Muscle layer of colon (tissue), 2 donors: Measurements from ENCODE around the gene NTNG2.

ENCODE experiments used
- H3K27ac ChIP-seq: one replicate; pipeline ENCODE4 v1.7.0; 2013; ENCODE audit warnings: low read depth, mild to moderate bottlenecking, low read length, moderate library complexity
- H3K27me3 ChIP-seq, 2 donors: one replicate each; pipeline ENCODE4 v1.7.0; 2013; ENCODE audit warnings: low read length in 2 of 2, mild to moderate bottlenecking in 2 of 2; ENCODE audit not compliant: insufficient read depth in 2 of 2, control insufficient read depth in 1 of 2
- H3K36me3 ChIP-seq: one replicate; pipeline ENCODE4 v1.7.0; 2013; ENCODE audit warnings: mild to moderate bottlenecking, low read length; ENCODE audit not compliant: insufficient read depth
- H3K4me1 ChIP-seq: one replicate; pipeline ENCODE4 v1.7.0; 2013; ENCODE audit warnings: mild to moderate bottlenecking, low read length; ENCODE audit not compliant: insufficient read depth
- H3K4me3 ChIP-seq, 2 donors: one replicate each; pipeline ENCODE4 v1.7.0; 2013; ENCODE audit warnings: low read length in 2 of 2, low read depth in 1 of 2, mild to moderate bottlenecking in 1 of 2, moderate library complexity in 1 of 2
- H3K9ac ChIP-seq: one replicate; pipeline ENCODE4 v1.7.0; 2013; ENCODE audit warnings: low read length
- H3K9me3 ChIP-seq: one replicate; pipeline ENCODE4 v1.7.0; 2013; ENCODE audit warnings: mild to moderate bottlenecking, low read length
- donor health status: abdominal sarcoma.
- donor health status: Adenocarcinoma of cecum.

Gene NTNG2

DNA sequence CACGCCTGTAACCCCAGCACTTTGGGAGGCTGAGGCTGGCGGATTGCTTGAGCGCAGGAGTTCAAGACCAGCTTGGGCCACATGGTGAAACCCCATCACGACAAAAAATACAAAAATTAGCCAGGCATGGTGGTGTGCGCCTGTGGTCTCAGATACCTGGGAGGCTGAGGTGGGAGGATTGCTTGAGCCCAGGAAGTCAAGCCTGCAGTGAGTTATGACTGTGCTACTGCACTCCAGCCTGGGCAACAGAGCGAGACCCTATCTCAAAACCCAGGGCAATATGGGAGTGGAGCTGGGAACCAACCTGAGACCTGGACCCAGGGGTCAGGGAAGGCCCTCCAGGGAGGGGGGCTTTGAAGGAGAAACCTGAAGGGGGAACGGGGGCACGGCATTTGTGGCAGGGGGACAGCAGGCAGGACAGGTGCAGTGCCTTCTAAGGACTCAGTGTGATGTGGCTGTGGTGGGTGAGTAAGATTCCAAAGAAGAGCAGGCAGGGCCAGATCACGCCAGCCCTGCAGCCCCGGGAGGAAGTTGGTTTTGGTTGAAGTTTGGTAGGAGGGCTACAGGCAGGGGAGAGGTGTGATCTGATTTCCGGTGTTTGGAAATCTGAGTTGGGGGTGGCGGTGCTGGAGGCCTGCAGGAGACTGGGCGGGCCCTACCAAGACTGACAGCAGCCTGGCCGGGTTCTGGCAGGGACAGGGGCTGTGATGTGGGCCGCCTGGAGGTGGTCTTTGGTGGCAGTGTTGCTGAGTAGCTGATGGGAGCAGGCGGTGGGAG lies 46.2 kb downstream of the NTNG2 start:
- H3K27ac ChIP-seq, result no peak overlapping the region
- no peaks in the 10 kb centered on the region for H3K36me3 ChIP-seq
- H3K4me3 ChIP-seq, result no peak overlapping the region
- no peaks in the 10 kb centered on the region for H3K4me1 ChIP-seq
- H3K27me3 ChIP-seq, result no peaks in the 10 kb centered on the region
- no peaks in the 10 kb centered on the region for H3K9me3 ChIP-seq
- no peak overlapping the region for H3K9ac ChIP-seq

DNA sequence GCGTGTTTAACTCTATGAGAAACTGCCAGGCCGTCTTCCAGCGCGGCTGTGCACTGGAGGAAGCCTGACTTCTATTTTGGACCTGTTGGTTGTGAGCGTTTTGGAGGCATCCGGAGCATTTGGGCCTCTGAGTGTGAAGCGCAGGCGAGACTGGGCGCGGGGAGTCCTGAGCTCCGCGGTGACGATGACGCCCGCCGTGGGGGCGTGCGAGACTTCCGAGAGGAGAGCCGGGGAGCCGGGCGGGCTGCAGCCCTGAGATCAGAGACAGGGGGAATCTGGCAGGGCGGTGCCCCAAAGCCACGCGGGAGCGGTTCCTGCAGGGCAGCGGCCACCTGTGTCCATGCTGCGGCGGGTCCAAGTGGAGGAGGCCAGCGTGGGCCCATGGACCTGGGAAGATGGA lies 47.4 kb downstream of the NTNG2 start:
- Histone ChIP-seq H3K4me1 (peaks cover 5% of the 10 kb centered on the region), H3K27me3 (no peaks in the 10 kb centered on the region), H3K36me3 (no peaks in the 10 kb centered on the region), H3K4me3 (no peak overlapping the region), H3K9me3 (no peaks in the 10 kb centered on the region), H3K27ac (no peak overlapping the region), H3K9ac (no peak overlapping the region)

DNA sequence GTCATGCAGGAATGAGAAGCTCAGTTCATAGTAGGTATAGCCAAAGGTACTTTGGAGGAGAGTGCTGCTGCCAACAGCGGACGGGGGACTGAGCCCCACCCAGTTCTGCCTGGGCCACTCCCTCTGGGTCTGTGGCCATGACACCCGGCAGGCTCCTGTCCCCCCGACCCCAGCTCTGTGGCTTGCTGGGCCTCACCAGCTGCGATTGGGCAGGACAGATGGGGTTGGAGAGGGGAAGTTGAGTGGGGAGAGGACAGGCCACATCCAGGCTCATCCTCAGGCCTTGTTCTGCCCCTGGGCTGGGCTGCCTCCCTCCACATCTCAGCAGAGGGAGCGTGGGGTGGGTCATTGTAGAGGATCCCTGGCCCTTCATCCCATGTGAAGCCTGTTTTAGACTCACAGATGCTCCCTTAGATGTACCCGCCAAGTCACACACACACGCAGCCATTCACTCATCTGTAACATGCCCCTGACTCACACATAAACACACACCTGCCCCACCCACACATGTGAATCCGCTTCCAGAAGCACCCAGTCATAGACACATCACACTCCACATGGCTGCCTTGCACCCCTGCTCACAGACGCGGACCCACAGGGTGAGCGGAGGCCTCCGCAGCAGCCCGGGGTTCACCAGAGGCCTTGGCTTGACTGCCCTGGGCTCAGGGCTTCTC lies 48.8 kb downstream of the NTNG2 start:
- H3K9ac ChIP-seq, result no peak overlapping the region
- H3K27ac ChIP-seq, result no peak overlapping the region

DNA sequence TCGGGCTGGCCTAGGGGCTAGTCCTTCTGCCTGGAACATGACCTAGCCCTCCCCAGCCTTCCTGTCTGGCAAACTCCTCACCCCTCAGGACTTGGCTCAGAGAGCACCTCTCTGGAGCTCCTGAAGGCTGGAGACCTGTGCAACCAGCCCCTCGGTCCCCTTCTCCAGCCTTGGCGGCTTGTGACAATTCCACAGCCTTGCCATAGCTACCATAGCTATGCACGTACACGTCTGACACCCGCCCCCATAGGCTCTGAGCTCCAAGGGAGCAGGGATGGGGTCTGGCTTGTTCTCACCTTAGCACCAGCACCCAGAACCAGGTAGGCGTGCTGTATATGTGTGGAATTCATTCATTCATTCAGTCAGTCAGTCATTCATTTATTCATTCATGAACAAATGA lies 49.7 kb downstream of the NTNG2 start:
- no peak overlapping the region for H3K4me3 ChIP-seq
- H3K4me1 ChIP-seq, result peaks cover 8% of the 10 kb centered on the region
- no peaks in the 10 kb centered on the region for H3K9me3 ChIP-seq
- no peak overlapping the region for H3K27ac ChIP-seq
- no peaks in the 10 kb centered on the region for H3K36me3 ChIP-seq
- H3K9ac ChIP-seq, result no peak overlapping the region
- no peaks in the 10 kb centered on the region for H3K27me3 ChIP-seq

More for the DNA sequence above, 48.8 kb downstream of the NTNG2 start:
- H3K4me1 ChIP-seq, result peaks cover 8% of the 10 kb centered on the region
- H3K27me3 ChIP-seq, result no peaks in the 10 kb centered on the region
- H3K9me3 ChIP-seq, result no peaks in the 10 kb centered on the region
- H3K4me3 ChIP-seq, result no peak overlapping the region
- H3K36me3 ChIP-seq, result no peaks in the 10 kb centered on the region

DNA sequence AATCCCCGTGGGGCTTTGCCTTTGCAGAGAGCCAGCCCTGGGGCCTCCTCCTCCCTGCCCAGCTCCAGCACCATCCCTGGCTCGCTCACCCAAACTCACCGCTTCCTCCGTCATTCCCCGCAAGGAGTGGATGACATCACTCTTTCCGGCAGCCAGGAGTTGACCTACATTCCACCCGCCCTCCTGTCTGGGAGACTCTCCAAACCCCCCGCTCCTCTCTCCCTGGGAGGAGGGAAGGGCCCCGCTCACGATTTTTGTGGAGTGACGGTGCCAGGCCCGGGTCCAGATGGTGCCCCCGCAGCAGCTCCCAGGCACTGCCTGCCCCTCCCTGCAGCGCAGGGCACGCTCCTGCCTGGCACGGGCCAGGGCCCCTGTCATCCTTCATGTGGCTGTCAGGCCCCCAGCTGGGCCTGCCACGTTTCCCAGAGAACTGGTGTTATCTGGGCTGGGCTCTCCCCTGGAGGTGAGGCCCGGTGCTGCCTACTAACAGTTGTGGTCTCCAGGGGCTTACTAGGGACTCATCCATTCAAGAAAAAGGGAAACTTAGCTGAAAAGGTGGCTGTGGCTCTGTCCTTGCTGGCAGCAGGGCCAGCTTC lies 52.3 kb downstream of the NTNG2 start:
- H3K9me3 ChIP-seq, result no peaks in the 10 kb centered on the region
- no peak overlapping the region for H3K9ac ChIP-seq
- H3K4me1 ChIP-seq, result peaks cover 8% of the 10 kb centered on the region
- peak overlapping the region; percentile 23 for H3K27ac ChIP-seq
- no peaks in the 10 kb centered on the region for H3K27me3 ChIP-seq
- peak overlapping the region in 1 of 2 donors; percentile 1 for H3K4me3 ChIP-seq
- no peaks in the 10 kb centered on the region for H3K36me3 ChIP-seq

DNA sequence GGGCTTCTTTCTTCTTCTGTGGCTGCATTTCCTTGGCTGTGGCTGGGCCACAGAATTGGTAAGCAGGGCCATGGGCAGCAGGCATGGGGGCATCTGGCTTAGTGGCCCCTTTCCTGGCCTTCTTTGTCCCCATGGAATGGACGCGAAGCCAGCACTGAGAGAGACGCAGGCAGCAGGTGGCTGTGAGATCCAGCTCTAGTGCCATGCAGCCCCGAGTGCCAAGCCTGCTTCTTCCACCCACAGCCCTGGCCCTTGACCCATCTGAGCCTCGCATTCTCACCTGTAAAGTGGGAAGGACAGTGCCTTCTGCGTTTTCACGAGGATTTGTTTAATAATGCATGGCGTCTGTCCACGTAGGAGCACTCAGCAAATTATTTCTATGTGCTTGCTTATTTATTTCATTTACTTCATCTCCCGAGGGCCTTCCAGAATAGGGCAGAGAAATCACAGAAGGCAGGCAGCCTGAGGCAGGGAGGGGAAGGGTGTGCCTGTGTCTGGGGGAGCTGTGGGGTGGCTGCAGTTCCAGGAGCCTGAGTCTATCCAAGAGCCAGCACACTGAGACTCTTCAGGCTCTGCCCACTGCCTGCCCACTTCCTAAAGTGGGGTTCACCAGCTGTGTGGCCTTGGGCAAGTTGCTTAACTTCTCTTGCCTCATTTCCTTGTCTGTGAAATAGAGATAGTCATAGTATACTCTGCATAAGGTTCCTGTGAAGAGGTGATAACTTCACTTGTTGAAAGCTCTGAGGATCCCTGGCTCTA lies 55.2 kb downstream of the NTNG2 start:
- no peak overlapping the region for H3K4me3 ChIP-seq
- peaks cover 8% of the 10 kb centered on the region for H3K4me1 ChIP-seq
- no peaks in the 10 kb centered on the region for H3K27me3 ChIP-seq
- H3K9me3 ChIP-seq, result no peaks in the 10 kb centered on the region
- no peaks in the 10 kb centered on the region for H3K36me3 ChIP-seq
- no peak overlapping the region for H3K27ac ChIP-seq
- H3K9ac ChIP-seq, result no peak overlapping the region

DNA sequence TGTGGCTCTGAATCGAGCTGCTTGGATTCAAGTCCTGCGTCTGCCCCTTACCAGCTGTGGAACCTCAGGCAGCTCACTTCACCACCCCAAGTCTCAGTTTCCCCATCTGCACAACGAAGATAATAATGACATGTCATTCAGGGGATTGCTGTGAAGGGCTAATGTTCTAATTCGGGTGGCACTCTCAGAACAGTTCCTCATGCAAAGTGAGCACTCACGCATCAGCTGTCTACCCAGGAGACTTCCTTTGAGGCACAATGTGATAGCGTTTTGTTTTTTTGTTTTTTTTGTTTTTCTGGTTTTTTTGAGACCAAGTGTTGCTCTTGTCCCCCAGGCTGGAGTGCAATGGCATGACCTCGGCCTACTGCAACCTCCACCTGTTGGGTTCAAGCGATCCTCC lies 56.4 kb downstream of the NTNG2 start:
- Histone ChIP-seq H3K36me3 (no peaks in the 10 kb centered on the region), H3K9ac (no peak overlapping the region), H3K27ac (no peak overlapping the region), H3K4me1 (peaks cover 8% of the 10 kb centered on the region), H3K9me3 (no peaks in the 10 kb centered on the region), H3K27me3 (no peaks in the 10 kb centered on the region), H3K4me3 (no peak overlapping the region)

DNA sequence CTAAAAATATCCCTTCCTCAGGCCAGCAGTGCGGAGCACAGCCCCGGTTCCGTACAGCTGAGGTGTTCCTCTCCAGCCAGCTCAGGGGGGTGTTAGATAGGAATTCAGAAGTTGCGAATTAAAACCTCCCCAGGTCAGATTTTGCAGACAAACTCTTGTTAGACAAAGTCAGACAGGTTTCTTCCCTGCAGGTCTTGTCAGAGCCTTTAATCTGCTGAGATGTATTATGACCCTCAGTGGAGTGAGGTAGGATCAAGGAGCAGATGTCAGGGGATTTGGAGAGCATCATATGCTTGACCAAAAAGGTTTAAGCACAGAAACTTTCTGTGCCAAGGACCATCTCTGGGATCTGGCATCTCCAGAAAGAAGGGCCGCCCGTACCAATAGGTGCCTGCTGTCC lies 60.1 kb downstream of the NTNG2 start:
- H3K4me1 ChIP-seq, result no peaks in the 10 kb centered on the region
- no peaks in the 10 kb centered on the region for H3K27me3 ChIP-seq
- H3K4me3 ChIP-seq, result no peak overlapping the region
- no peak overlapping the region for H3K9ac ChIP-seq
- no peak overlapping the region for H3K27ac ChIP-seq
- H3K36me3 ChIP-seq, result no peaks in the 10 kb centered on the region
- H3K9me3 ChIP-seq, result no peaks in the 10 kb centered on the region

DNA sequence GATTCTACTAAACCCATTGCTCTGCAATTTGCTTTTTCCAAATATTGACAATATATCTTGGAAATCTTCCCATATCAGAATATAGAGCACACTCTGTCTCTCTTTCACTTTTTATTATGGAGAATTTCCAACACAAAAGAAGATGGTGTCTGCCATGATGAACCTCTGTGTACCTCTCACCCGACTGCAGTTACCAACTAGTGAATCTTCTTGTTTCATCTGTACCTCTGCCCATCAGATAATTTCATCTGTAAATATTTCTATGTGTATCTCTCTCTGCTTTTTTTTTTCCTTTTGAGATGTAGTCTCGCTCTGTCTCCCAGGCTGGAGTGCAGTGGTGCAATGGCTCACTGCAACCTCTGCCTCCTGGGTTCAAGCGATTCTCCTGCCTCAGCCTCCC lies 62.8 kb downstream of the NTNG2 start:
- Histone ChIP-seq H3K9ac (no peak overlapping the region), H3K4me1 (no peaks in the 10 kb centered on the region), H3K4me3 (no peak overlapping the region), H3K36me3 (no peaks in the 10 kb centered on the region), H3K27me3 (no peaks in the 10 kb centered on the region), H3K27ac (no peak overlapping the region), H3K9me3 (no peaks in the 10 kb centered on the region)

DNA sequence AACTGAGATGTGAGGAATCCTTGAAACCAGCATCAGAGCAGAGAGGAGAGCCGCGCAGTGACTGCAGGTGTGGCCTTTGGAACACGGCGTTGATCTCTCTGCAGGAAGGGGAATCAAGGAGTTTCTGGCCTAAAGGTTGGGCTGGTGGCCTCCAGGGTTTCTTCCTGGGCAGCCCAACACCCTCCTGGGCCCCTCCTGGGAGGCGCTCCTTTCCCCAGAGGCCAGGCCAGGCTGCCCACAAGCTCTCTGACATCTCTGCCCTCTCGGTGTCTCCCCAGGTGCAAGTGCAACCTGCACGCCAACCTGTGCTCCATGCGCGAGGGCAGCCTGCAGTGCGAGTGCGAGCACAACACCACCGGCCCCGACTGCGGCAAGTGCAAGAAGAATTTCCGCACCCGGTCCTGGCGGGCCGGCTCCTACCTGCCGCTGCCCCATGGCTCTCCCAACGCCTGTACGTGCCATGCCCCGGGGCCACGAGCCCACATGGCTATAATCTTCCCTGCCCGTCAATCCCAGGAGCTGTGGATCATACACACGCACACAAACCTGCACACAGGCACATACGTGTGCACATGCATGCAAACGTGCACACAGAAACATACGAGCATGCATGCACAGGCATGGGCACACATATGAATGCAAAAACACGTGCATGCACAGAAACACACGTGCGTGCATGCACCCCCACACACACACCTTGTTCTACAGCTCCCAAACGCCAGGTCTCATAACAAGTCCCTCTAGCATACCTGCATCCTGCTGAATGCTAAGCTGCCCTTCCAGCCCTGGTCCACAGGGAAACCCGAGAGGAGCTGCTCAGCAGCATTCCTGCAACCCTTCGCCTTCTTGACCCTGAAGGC lies 64.9 kb downstream of the NTNG2 start:
- H3K27me3 ChIP-seq, result peaks cover 0 to 5% of the 10 kb centered on the region in 2 donors
- H3K4me1 ChIP-seq, result no peaks in the 10 kb centered on the region
- H3K27ac ChIP-seq, result no peak overlapping the region
- H3K9ac ChIP-seq, result no peak overlapping the region
- H3K9me3 ChIP-seq, result no peaks in the 10 kb centered on the region
- no peak overlapping the region for H3K4me3 ChIP-seq
- H3K36me3 ChIP-seq, result no peaks in the 10 kb centered on the region
